IMR-90 (cell line): ENCODE measurements around the gene KLHL20.
"Not testable (repeated sequence)": the region's sequence is repeated elsewhere in the genome, so short reads cannot be mapped to it uniquely, and the experiment has no call there.

ENCODE experiments used
- MAFK ChIP-seq: IDR thresholded peaks from 2 replicates; pipeline ENCODE4 v1.6.1; 2012; ENCODE audit warnings: low read depth, low read length, improper control_type of control experiment
- MXI1 ChIP-seq: IDR thresholded peaks from 2 replicates; pipeline ENCODE4 v1.6.1; 2012; ENCODE audit warnings: low read depth, mild to moderate bottlenecking, low read length, moderate library complexity, borderline replicate concordance
- NFE2L2 ChIP-seq: fragments of 150-350 bp; IDR thresholded peaks from 2 replicates; pipeline ENCODE4 v1.6.1; 2016; ENCODE audit warnings: low read depth, mild to moderate bottlenecking, low read length
- POLR2A ChIP-seq: IDR thresholded peaks from 2 replicates; pipeline ENCODE4 v1.6.1; 2012; ENCODE audit warnings: mild to moderate bottlenecking, low read depth, low read length
- RAD21 ChIP-seq: IDR thresholded peaks from 2 replicates; pipeline ENCODE4 v1.6.1; 2012; ENCODE audit warnings: low read length, improper control_type of control experiment
- RCOR1 ChIP-seq: IDR thresholded peaks from 2 replicates; pipeline ENCODE4 v1.6.1; 2012; ENCODE audit warnings: mild to moderate bottlenecking, low read length, improper control_type of control experiment; ENCODE audit not compliant: insufficient replicate concordance
- TF ChIP-seq, protein P1 (sequence below): conservative IDR thresholded peaks from 2 replicates; pipeline ENCODE4 v1.5.1; 2012; ENCODE audit warnings: mild to moderate bottlenecking, low read depth, low read length, improper control_type of control experiment
- TF ChIP-seq, protein P2 (sequence below): fragments of 150-350 bp; IDR thresholded peaks from 2 replicates; pipeline ENCODE4 v1.6.1; 2017; ENCODE audit warnings: mild to moderate bottlenecking, antibody characterized with exemption, low read length, low read depth

DNA sequence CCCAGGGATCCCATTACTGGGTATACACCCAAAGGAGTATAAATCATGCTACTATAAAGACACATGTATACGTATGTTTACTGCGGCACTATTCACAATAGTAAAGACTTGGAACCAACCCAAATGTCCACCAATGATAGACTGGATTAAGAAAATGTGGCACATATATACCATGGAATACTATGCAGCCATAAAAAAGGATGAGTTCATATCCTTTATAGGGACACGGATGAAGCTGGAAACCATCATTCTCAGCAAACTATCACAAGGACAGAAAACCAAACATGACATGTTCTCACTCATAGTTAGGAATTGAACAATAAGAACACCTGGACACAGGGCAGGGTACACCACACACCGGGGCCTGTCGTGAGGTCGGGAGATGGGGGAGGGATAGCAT is 13.5 kb upstream of the KLHL20 start:
- TF ChIP-seq, protein P1, sequence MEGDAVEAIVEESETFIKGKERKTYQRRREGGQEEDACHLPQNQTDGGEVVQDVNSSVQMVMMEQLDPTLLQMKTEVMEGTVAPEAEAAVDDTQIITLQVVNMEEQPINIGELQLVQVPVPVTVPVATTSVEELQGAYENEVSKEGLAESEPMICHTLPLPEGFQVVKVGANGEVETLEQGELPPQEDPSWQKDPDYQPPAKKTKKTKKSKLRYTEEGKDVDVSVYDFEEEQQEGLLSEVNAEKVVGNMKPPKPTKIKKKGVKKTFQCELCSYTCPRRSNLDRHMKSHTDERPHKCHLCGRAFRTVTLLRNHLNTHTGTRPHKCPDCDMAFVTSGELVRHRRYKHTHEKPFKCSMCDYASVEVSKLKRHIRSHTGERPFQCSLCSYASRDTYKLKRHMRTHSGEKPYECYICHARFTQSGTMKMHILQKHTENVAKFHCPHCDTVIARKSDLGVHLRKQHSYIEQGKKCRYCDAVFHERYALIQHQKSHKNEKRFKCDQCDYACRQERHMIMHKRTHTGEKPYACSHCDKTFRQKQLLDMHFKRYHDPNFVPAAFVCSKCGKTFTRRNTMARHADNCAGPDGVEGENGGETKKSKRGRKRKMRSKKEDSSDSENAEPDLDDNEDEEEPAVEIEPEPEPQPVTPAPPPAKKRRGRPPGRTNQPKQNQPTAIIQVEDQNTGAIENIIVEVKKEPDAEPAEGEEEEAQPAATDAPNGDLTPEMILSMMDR = not testable (repeated sequence)
- TF ChIP-seq POLR2A, MAFK, RAD21, NFE2L2, MXI1, RCOR1: not testable (repeated sequence)
- TF ChIP-seq, protein P2, sequence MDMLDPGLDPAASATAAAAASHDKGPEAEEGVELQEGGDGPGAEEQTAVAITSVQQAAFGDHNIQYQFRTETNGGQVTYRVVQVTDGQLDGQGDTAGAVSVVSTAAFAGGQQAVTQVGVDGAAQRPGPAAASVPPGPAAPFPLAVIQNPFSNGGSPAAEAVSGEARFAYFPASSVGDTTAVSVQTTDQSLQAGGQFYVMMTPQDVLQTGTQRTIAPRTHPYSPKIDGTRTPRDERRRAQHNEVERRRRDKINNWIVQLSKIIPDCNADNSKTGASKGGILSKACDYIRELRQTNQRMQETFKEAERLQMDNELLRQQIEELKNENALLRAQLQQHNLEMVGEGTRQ = not testable (repeated sequence)
